K562 (cell line): Measurements from ENCODE around the gene MCFD2. TPM values are rescaled to one million over a fixed set of nuclear protein-coding genes. Genes with fewer than 3 reads are reported as not detected.

Source experiments
- ARHGAP35 ChIP-seq: fragments of 450-650 bp; IDR thresholded peaks from 2 replicates; pipeline ENCODE4 v1.6.1; 2018; ENCODE audit not compliant: partially characterized antibody
- CSDE1 ChIP-seq, 2 experiments: fragments of 450-650 bp; IDR thresholded peaks; 2 replicates each; pipeline ENCODE4 v1.6.1; 2016; ENCODE audit warnings: mild to moderate bottlenecking in 1 of 2
- DEAF1 ChIP-seq: fragments of 450-650 bp; formaldehyde crosslinking; IDR thresholded peaks from 2 replicates; pipeline ENCODE4 v1.4.0; 2020; ENCODE audit warnings: mild to moderate bottlenecking, moderate library complexity
- ETV6 ChIP-seq, 3 experiments: fragments of 150-350 bp in 1 of 3; sonication (generic) in 1 of 3; formaldehyde crosslinking in 1 of 3; IDR thresholded peaks; 2 replicates each; pipeline versions ENCODE4 v1.6.1 to v1.8.0; 2014 to 2022; ENCODE audit warnings: borderline replicate concordance in 2 of 3, low read depth in 2 of 3, antibody characterized with exemption in 1 of 3, low read length in 1 of 3, mild to moderate bottlenecking in 1 of 3, missing genetic modification reagents in 1 of 3
- EWSR1 ChIP-seq: fragments of 450-650 bp; IDR thresholded peaks from 2 replicates; pipeline ENCODE4 v1.6.1; 2018; ENCODE audit warnings: borderline replicate concordance, mild to moderate bottlenecking, low read depth, moderate library complexity; ENCODE audit not compliant: partially characterized antibody
- FOSL1 ChIP-seq: fragments of 200-800 bp; sonication (Bioruptor generic); conservative IDR thresholded peaks from 2 replicates; pipeline ENCODE4 v1.6.1; 2016; ENCODE audit warnings: missing genetic modification characterization, missing compliant biosample characterization
- FOXA3 ChIP-seq, 2 experiments: fragments of 450-650 bp in 1 of 2; sonication (generic) in 1 of 2; formaldehyde crosslinking; IDR thresholded peaks in 1 of 2; conservative IDR thresholded peaks in 1 of 2; 2 replicates each; pipeline versions ENCODE4 v1.4.0 to v1.8.0; 2020 to 2022; ENCODE audit warnings: mild to moderate bottlenecking in 2 of 2, missing genetic modification reagents in 1 of 2
- GATA2 ChIP-seq: sonication (generic); formaldehyde crosslinking; IDR thresholded peaks from 2 replicates; pipeline ENCODE4 v1.4.0; 2020; ENCODE audit warnings: mild to moderate bottlenecking, missing genetic modification reagents
- PHF20 ChIP-seq: fragments of 450-650 bp; IDR thresholded peaks from 2 replicates; pipeline ENCODE4 v1.6.1; 2018; ENCODE audit not compliant: partially characterized antibody
- POLR2A ChIP-seq: fragments of 450-650 bp; conservative IDR thresholded peaks from 2 replicates; pipeline ENCODE4 v1.6.1; 2016
- RBM22 ChIP-seq: fragments of 200-400 bp; formaldehyde crosslinking; IDR thresholded peaks from 2 replicates; pipeline ENCODE4 v1.6.1; 2018; ENCODE audit warnings: low read length, low read depth; ENCODE audit not compliant: poor library complexity, severe bottlenecking
- RNF2 ChIP-seq: sonication (generic); IDR thresholded peaks from 2 replicates; pipeline ENCODE4 v1.6.1; 2016
- TAF15 ChIP-seq: fragments of 200-400 bp; formaldehyde crosslinking; IDR thresholded peaks from 2 replicates; pipeline ENCODE4 v1.6.1; 2017; ENCODE audit warnings: mild to moderate bottlenecking, low read depth, low read length, moderate library complexity
- YY1 ChIP-seq, 3 experiments: IDR thresholded peaks; 2 replicates each; pipeline ENCODE4 v1.6.1; 2011; ENCODE audit warnings: low read length in 2 of 3, mild to moderate bottlenecking in 2 of 3, moderate library complexity in 2 of 3, borderline replicate concordance in 1 of 3, control low read depth in 1 of 3, low read depth in 1 of 3; ENCODE audit not compliant: insufficient read depth in 3 of 3, insufficient replicate concordance in 2 of 3, control insufficient read depth in 1 of 3, insufficient read length in 1 of 3; ENCODE audit errors: extremely low read depth in 1 of 3
- ZNF12 ChIP-seq: sonication (generic); formaldehyde crosslinking; IDR thresholded peaks from 2 replicates; pipeline ENCODE4 v1.4.0; 2020; ENCODE audit warnings: mild to moderate bottlenecking, missing genetic modification reagents
- ZNF274 ChIP-seq: IDR thresholded peaks from 2 replicates; pipeline ENCODE4 v1.6.1; 2011; ENCODE audit warnings: low read depth, mild to moderate bottlenecking, low read length, moderate library complexity, borderline replicate concordance
- ZNF76 ChIP-seq: fragments of 250-450 bp; sonication (Bioruptor Pico); IDR thresholded peaks from 2 replicates; pipeline ENCODE4 v1.4.0; 2020; ENCODE audit warnings: mild to moderate bottlenecking, moderate library complexity, borderline replicate concordance
- polyA plus RNA-seq, 8 experiments: library from polyadenylated mRNA; depleted of rRNA in 4 of 8; stranded (reverse) in 5 of 8; unstranded in 3 of 8; fragments of >200 nt; fragmentation: Nextera tagmentation in 2 of 8; fragmentation: Illumina TruSeq in 1 of 8; extraction: Ambion mirVana in 2 of 8; extraction: Trizol in 1 of 8; gene quantifications; 2 replicates each; pipeline versions ENCODE4 v1.2.1 to v1.2.3, GENCODE V29; 2011 to 2014; ENCODE audit warnings: inconsistent platforms in 1 of 8, missing spikeins in 1 of 8
- total RNA-seq, 7 experiments: library from RNA; depleted of rRNA in 6 of 7; stranded (reverse); fragments of >200 nt in 6 of 7; fragmentation: Illumina TruSeq in 2 of 7; extraction: Trizol in 2 of 7; gene quantifications; 2 replicates each; pipeline versions ENCODE4 v1.2.1 to v1.2.3, GENCODE V29; 2011 to 2021; ENCODE audit warnings: low replicate concordance in 1 of 7
- TF ChIP-seq, protein P1 (sequence below): sonication (generic); formaldehyde crosslinking; IDR thresholded peaks from 2 replicates; pipeline ENCODE4 v1.8.0; 2022; ENCODE audit warnings: missing genetic modification reagents, mild to moderate bottlenecking, moderate library complexity, borderline replicate concordance
- TF ChIP-seq, protein P2 (sequence below): fragments of 450-650 bp; IDR thresholded peaks from 2 replicates; pipeline ENCODE4 v1.7.0; 2016; ENCODE audit warnings: borderline replicate concordance
- TF ChIP-seq, protein P3 (sequence below): fragments of 250-450 bp; sonication (Bioruptor Pico); IDR thresholded peaks from 2 replicates; pipeline ENCODE4 v1.8.0; 2022; ENCODE audit warnings: inconsistent platforms

Gene MCFD2
- total and polyA plus RNA-seq, 9 of the 15 experiments (the other 6 are each of a cell fraction or from before 2014, with no cell fraction given), result 78.6 to 237 (median 123) TPM

DNA sequence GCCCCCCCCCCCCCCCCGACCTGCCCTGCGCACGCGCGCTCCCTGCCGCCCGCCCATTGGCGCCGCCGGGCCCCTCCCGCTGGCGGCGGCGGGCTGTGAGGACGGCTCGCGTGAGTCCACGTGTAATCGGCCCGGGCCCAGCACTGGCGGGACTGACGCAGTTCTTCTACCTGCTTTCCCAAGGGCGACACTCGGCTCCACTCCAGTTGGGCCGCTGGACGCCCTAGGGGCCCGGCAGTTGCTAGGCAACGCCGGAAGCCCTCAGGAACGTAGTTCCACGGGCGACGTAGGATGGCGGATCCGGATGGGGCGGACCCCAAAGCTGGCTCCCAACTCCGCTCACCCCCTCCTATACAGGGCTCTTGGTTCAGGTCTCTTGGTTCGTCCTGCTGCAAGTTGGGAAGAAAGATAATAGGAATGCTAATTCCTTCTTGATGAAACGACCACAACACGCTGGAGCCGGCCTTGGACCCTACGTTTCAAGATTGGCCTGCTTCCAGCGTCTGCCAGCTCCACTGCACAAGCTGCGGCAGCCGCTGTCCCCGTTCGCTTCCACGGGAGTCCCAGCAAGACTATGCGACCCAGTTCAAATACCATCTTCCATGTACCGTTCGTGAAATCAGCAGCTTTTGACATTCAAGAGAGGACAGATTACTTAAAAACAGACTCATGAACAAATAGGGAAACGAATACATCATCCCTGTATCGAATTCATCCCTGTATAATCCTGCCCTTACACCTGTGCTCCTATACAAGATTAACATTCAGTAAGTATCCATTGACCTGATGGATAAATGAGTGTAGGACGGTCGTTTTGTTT is 415 bp upstream of the MCFD2 start (continued):
- TF ChIP-seq DEAF1, result no peak
- no peak for TF ChIP-seq ETV6 (IDR thresholded peaks at IDR 0.05; ENCODE audit: borderline replicate concordance in 1 of 2, low read depth in 2 of 2, low read length in 1 of 2)
- no peak for TF ChIP-seq ETV6 (CRISPR knock-in tag; IDR thresholded peaks at IDR 0.05; ENCODE audit: borderline replicate concordance)
- TF ChIP-seq FOXA3 (CRISPR knock-in tag; conservative IDR thresholded peaks at IDR 0.05 in 1 of 2, IDR thresholded peaks at IDR 0.05 in 1 of 2), result no peak
- TF ChIP-seq FOSL1 (tag), result peak; percentile 30; the same call in 1 of the 2 replicates
- no peak for TF ChIP-seq RBM22
- no peak for TF ChIP-seq TAF15
- no peak for TF ChIP-seq GATA2 (CRISPR knock-in tag)
- no peak for TF ChIP-seq ARHGAP35
- no peak for TF ChIP-seq ZNF12 (CRISPR knock-in tag)
- TF ChIP-seq, protein P1, sequence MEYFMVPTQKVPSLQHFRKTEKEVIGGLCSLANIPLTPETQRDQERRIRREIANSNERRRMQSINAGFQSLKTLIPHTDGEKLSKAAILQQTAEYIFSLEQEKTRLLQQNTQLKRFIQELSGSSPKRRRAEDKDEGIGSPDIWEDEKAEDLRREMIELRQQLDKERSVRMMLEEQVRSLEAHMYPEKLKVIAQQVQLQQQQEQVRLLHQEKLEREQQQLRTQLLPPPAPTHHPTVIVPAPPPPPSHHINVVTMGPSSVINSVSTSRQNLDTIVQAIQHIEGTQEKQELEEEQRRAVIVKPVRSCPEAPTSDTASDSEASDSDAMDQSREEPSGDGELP (CRISPR knock-in tag), result peak; percentile 43; the same call in 1 of the 2 replicates
- TF ChIP-seq POLR2A, result peak; percentile 81
- TF ChIP-seq RNF2, result peak; percentile 33; the same call in 1 of the 2 replicates
- TF ChIP-seq, protein P2, sequence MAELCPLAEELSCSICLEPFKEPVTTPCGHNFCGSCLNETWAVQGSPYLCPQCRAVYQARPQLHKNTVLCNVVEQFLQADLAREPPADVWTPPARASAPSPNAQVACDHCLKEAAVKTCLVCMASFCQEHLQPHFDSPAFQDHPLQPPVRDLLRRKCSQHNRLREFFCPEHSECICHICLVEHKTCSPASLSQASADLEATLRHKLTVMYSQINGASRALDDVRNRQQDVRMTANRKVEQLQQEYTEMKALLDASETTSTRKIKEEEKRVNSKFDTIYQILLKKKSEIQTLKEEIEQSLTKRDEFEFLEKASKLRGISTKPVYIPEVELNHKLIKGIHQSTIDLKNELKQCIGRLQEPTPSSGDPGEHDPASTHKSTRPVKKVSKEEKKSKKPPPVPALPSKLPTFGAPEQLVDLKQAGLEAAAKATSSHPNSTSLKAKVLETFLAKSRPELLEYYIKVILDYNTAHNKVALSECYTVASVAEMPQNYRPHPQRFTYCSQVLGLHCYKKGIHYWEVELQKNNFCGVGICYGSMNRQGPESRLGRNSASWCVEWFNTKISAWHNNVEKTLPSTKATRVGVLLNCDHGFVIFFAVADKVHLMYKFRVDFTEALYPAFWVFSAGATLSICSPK, result no peak
- TF ChIP-seq CSDE1 (IDR thresholded peaks at IDR 0.05), result peak in 1 of 2 experiments; percentile 96; a peak in 2 of 4 replicates
- TF ChIP-seq ZNF76 (CRISPR knock-in tag), result no peak
- TF ChIP-seq PHF20, result peak; percentile 54
- TF ChIP-seq ZNF274, result no peak
- TF ChIP-seq EWSR1, result no peak
- TF ChIP-seq YY1 (IDR thresholded peaks at IDR 0.05; ENCODE audit: borderline replicate concordance in 1 of 3, control insufficient read depth in 1 of 3, extremely low read depth in 1 of 3, insufficient read depth in 3 of 3, insufficient read length in 1 of 3, insufficient replicate concordance in 2 of 3, low read depth in 1 of 3, low read length in 2 of 3), result peak; percentile 36 to 79 (median 73)
- TF ChIP-seq, protein P3, sequence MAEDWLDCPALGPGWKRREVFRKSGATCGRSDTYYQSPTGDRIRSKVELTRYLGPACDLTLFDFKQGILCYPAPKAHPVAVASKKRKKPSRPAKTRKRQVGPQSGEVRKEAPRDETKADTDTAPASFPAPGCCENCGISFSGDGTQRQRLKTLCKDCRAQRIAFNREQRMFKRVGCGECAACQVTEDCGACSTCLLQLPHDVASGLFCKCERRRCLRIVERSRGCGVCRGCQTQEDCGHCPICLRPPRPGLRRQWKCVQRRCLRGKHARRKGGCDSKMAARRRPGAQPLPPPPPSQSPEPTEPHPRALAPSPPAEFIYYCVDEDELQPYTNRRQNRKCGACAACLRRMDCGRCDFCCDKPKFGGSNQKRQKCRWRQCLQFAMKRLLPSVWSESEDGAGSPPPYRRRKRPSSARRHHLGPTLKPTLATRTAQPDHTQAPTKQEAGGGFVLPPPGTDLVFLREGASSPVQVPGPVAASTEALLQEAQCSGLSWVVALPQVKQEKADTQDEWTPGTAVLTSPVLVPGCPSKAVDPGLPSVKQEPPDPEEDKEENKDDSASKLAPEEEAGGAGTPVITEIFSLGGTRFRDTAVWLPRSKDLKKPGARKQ, result no peak
